Activated T-helper 1 cell treated with anti-CD3 and anti-CD28 coated beads, Interleukin-12 subunit alpha, Interleukin-12 subunit beta, Interleukin-2, Interleukin-4 antibody, amounts not matched to agents 30 ng/mL and 10 ng/mL and 1 ng/mL, durations not matched to agents 14 hours and 24 hours and 36 hours (primary cell): Measurements from ENCODE around the gene FAM83G. TPM values are rescaled to one million over a fixed set of nuclear protein-coding genes. Genes with fewer than 3 reads are reported as not detected.
A peak's percentile ranks its signal among the peaks of the same experiment; 100 is the strongest.

Experiments
- DNase-seq: peaks from one replicate; pipeline ENCODE4 v3.0.0; 2021; ENCODE audit warnings: low spot score
- H3K27ac Mint-ChIP-seq: one replicate; pipeline ENCODE4 v1.8.0; 2021; ENCODE audit warnings: mild to moderate bottlenecking, mixed read lengths
- H3K27me3 Mint-ChIP-seq: one replicate; pipeline ENCODE4 v1.8.0; 2022; ENCODE audit warnings: mild to moderate bottlenecking, moderate library complexity, mixed read lengths; ENCODE audit not compliant: insufficient read depth
- H3K36me3 Mint-ChIP-seq: one replicate; pipeline ENCODE4 v1.8.0; 2021; ENCODE audit warnings: low read depth, mixed read lengths
- H3K4me1 Mint-ChIP-seq: one replicate; pipeline ENCODE4 v1.8.0; 2021; ENCODE audit warnings: low read depth, mixed read lengths
- H3K4me3 Mint-ChIP-seq: one replicate; pipeline ENCODE4 v1.8.0; 2021; ENCODE audit warnings: mild to moderate bottlenecking, moderate library complexity, mixed read lengths
- H3K9me3 Mint-ChIP-seq: one replicate; pipeline ENCODE4 v1.8.0; 2021; ENCODE audit warnings: mixed read lengths
- intact Hi-C: fragments of 100-400 bp; cut with micrococcal nuclease; formaldehyde crosslinking; loops from one replicate; pipeline ENCODE4 v1.15.1; 2024
- total RNA-seq: library from RNA; stranded (reverse); gene quantifications from 2 replicates; pipeline ENCODE4 v1.2.3, GENCODE V29; 2022

The FAM83G gene
- total RNA-seq, 1 donor from 2014 or later, result 13.2 TPM

GRCh38 chr17:18987862-18988545, 16.6 kb downstream of the FAM83G start:
- Mint-ChIP-seq H3K36me3 (peaks cover 2% of the 10 kb centered on the region), H3K27me3 (no peaks in the 10 kb centered on the region), H3K27ac (no peak overlapping the region), H3K4me1 (peaks cover 5% of the 10 kb centered on the region), H3K4me3 (no peak overlapping the region), H3K9me3 (no peaks in the 10 kb centered on the region)
- intact Hi-C loops, result no loop called here
- DNase-seq, result no peak

GRCh38 chr17:18987230-18987610, 17.3 kb downstream of the FAM83G start:
- DNase-seq, result no peak
- intact Hi-C loops, result no loop called here
- no peaks in the 10 kb centered on the region for H3K9me3 Mint-ChIP-seq
- no peaks in the 10 kb centered on the region for H3K27me3 Mint-ChIP-seq
- peaks cover 2% of the 10 kb centered on the region for H3K36me3 Mint-ChIP-seq
- no peak overlapping the region for H3K4me3 Mint-ChIP-seq
- no peaks in the 10 kb centered on the region for H3K4me1 Mint-ChIP-seq
- no peak overlapping the region for H3K27ac Mint-ChIP-seq

- Mint-ChIP-seq H3K27me3 (no peaks in the 10 kb centered on the region), H3K36me3 (peaks cover 2% of the 10 kb centered on the region), H3K9me3 (no peaks in the 10 kb centered on the region), H3K4me1 (no peaks in the 10 kb centered on the region), H3K27ac (no peak overlapping the region), H3K4me3 (no peak overlapping the region)
- DNase-seq, result no peak
- intact Hi-C loops, result no loop called here
These were observed 17.9 kb downstream of the FAM83G start for GRCh38 chr17:18986541-18987229.

- no peaks in the 10 kb centered on the region for H3K27me3 Mint-ChIP-seq
- no peak for DNase-seq
- intact Hi-C loops, result no loop called here
- H3K27ac Mint-ChIP-seq, result no peak overlapping the region
- peaks cover 2% of the 10 kb centered on the region for H3K36me3 Mint-ChIP-seq
- H3K4me1 Mint-ChIP-seq, result no peaks in the 10 kb centered on the region
- no peak overlapping the region for H3K4me3 Mint-ChIP-seq
- no peaks in the 10 kb centered on the region for H3K9me3 Mint-ChIP-seq
These were observed 19.1 kb downstream of the FAM83G start for GRCh38 chr17:18985475-18985874.

- no peaks in the 10 kb centered on the region for H3K9me3 Mint-ChIP-seq
- no peak overlapping the region for H3K4me3 Mint-ChIP-seq
- H3K4me1 Mint-ChIP-seq, result no peaks in the 10 kb centered on the region
- H3K27ac Mint-ChIP-seq, result no peak overlapping the region
- DNase-seq, result no peak
- H3K36me3 Mint-ChIP-seq, result no peaks in the 10 kb centered on the region
- intact Hi-C loops, result no loop called here
- H3K27me3 Mint-ChIP-seq, result no peaks in the 10 kb centered on the region
These were observed 20.1 kb downstream of the FAM83G start for GRCh38 chr17:18984273-18985114.

- DNase-seq, result no peak
These were observed 22.7 kb downstream of the FAM83G start for GRCh38 chr17:18981642-18982424.

GRCh38 chr17:18981335-18981641, 23.3 kb downstream of the FAM83G start:
- intact Hi-C loops, result no loop called here
- Mint-ChIP-seq H3K27ac (no peak overlapping the region), H3K4me3 (no peak overlapping the region), H3K36me3 (peaks cover 4% of the 10 kb centered on the region), H3K27me3 (no peaks in the 10 kb centered on the region), H3K9me3 (no peaks in the 10 kb centered on the region), H3K4me1 (no peaks in the 10 kb centered on the region)
- DNase-seq, result no peak

More at GRCh38 chr17:18981642-18982424, 22.7 kb downstream of the FAM83G start:
- H3K9me3 Mint-ChIP-seq, result no peaks in the 10 kb centered on the region
- H3K4me3 Mint-ChIP-seq, result no peak overlapping the region
- no peaks in the 10 kb centered on the region for H3K27me3 Mint-ChIP-seq
- no peaks in the 10 kb centered on the region for H3K4me1 Mint-ChIP-seq
- peaks cover under 1% of the 10 kb centered on the region for H3K36me3 Mint-ChIP-seq
- H3K27ac Mint-ChIP-seq, result no peak overlapping the region
- intact Hi-C loops, result no loop called here

- peak overlapping the region; percentile 7 for H3K27ac Mint-ChIP-seq
- H3K4me3 Mint-ChIP-seq, result no peak overlapping the region
- DNase-seq, result no peak
- H3K4me1 Mint-ChIP-seq, result no peaks in the 10 kb centered on the region
- H3K36me3 Mint-ChIP-seq, result peaks cover 4% of the 10 kb centered on the region
- intact Hi-C loops, result no loop called here
- no peaks in the 10 kb centered on the region for H3K9me3 Mint-ChIP-seq
- H3K27me3 Mint-ChIP-seq, result no peaks in the 10 kb centered on the region
These were observed 23.8 kb downstream of the FAM83G start for GRCh38 chr17:18980682-18981334.

- Mint-ChIP-seq H3K4me1 (peaks cover 9% of the 10 kb centered on the region), H3K36me3 (peaks cover 4% of the 10 kb centered on the region), H3K4me3 (no peak overlapping the region), H3K9me3 (no peaks in the 10 kb centered on the region), H3K27me3 (no peaks in the 10 kb centered on the region), H3K27ac (no peak overlapping the region)
- intact Hi-C loops, result no loop called here
- no peak for DNase-seq
These were observed 25.9 kb downstream of the FAM83G start for GRCh38 chr17:18978655-18979054.

GRCh38 chr17:18978050-18978449, 26.5 kb downstream of the FAM83G start:
- DNase-seq, result no peak
- H3K9me3 Mint-ChIP-seq, result no peaks in the 10 kb centered on the region
- intact Hi-C loops, result no loop called here
- no peak overlapping the region for H3K27ac Mint-ChIP-seq
- peaks cover 4% of the 10 kb centered on the region for H3K36me3 Mint-ChIP-seq
- H3K4me3 Mint-ChIP-seq, result no peak overlapping the region
- H3K4me1 Mint-ChIP-seq, result peaks cover 9% of the 10 kb centered on the region
- no peaks in the 10 kb centered on the region for H3K27me3 Mint-ChIP-seq

- H3K4me1 Mint-ChIP-seq, result peaks cover 9% of the 10 kb centered on the region
- no peaks in the 10 kb centered on the region for H3K9me3 Mint-ChIP-seq
- intact Hi-C loops, result no loop called here
- no peak overlapping the region for H3K27ac Mint-ChIP-seq
- H3K36me3 Mint-ChIP-seq, result peaks cover 4% of the 10 kb centered on the region
- DNase-seq, result no peak
- H3K27me3 Mint-ChIP-seq, result no peaks in the 10 kb centered on the region
- H3K4me3 Mint-ChIP-seq, result no peak overlapping the region
These were observed 26.9 kb downstream of the FAM83G start for GRCh38 chr17:18977646-18978045.

GRCh38 chr17:18977021-18977420, 27.5 kb downstream of the FAM83G start:
- H3K36me3 Mint-ChIP-seq, result peaks cover 4% of the 10 kb centered on the region
- DNase-seq, result no peak
- intact Hi-C loops, result no loop called here
- H3K9me3 Mint-ChIP-seq, result no peaks in the 10 kb centered on the region
- no peak overlapping the region for H3K4me3 Mint-ChIP-seq
- peaks cover 9% of the 10 kb centered on the region for H3K4me1 Mint-ChIP-seq
- H3K27me3 Mint-ChIP-seq, result no peaks in the 10 kb centered on the region
- H3K27ac Mint-ChIP-seq, result no peak overlapping the region
